HepG2 (cell line): ENCODE data around the gene ATP5MG. TPM values are rescaled to one million over a fixed set of nuclear protein-coding genes. Genes with fewer than 3 reads are reported as not detected.

Source experiments
- ATAC-seq: fragments of 200-7000 bp; cut with Tn5 transposase; 3 replicates; pipeline ENCODE4 v1.9.1; 2020; ENCODE audit warnings: mild to moderate bottlenecking, moderate library complexity
- BruUV-seq: library from RNA; stranded (reverse); fragments of 400-500 nt; replicated peaks from 2 replicates; lab custom pipeline; 2021; lab: Mats Ljungman, UMichigan
- CTCF ChIA-PET: fragments of 300-600 bp; formaldehyde crosslinking; extraction: SDS; loops from one replicate; lab custom pipeline; 2021; ENCODE audit warnings: low total read pairs, inconsistent platforms, low intra/inter-chr PET ratio; lab: Yijun Ruan, JAX
- POLR2A ChIA-PET: fragments of 350-600 bp; sonication (Branson Sonifier 250); formaldehyde crosslinking; loops from one replicate; lab custom pipeline; 2020; ENCODE audit warnings: antibody characterized with exemption, inconsistent platforms; lab: Yijun Ruan, JAX
- DNase-seq: peaks from one replicate; pipeline ENCODE4 v3.0.0-alpha.2; 2015; ENCODE audit warnings: low spot score
- FAIRE-seq: peaks from 3 replicates; lab custom pipeline; 2011; peaks lifted over from hg19 to GRCh38; lab: Jason Lieb, UNC
- H2AFZ ChIP-seq: one replicate; pipeline ENCODE4 v1.6.1; 2011; ENCODE audit warnings: low read length, inconsistent platforms
- H3K27ac ChIP-seq: fragments of 300-600 bp; 3 replicates; pipeline ENCODE4 v1.8.0; 2011; ENCODE audit warnings: mixed run types, mild to moderate bottlenecking, mixed read lengths, low read length, inconsistent platforms; ENCODE audit not compliant: insufficient read depth; ENCODE audit errors: extremely low read length
- H3K27me3 ChIP-seq, 2 experiments: fragments of 200-600 bp in 1 of 2; 2 replicates in 1 of 2; 3 replicates in 1 of 2; pipeline versions ENCODE4 v1.6.0 to v1.8.0; 2011; ENCODE audit warnings: low read length in 2 of 2, mild to moderate bottlenecking in 2 of 2, moderate library complexity in 2 of 2, inconsistent platforms in 1 of 2; ENCODE audit not compliant: insufficient read depth in 2 of 2, control insufficient read depth in 1 of 2
- H3K36me3 ChIP-seq, 2 experiments: fragments of 200-600 bp in 1 of 2; replicated peaks in 1 of 2; 2 replicates in 1 of 2; 3 replicates in 1 of 2; pipeline versions ENCODE4 v1.5.1 to v1.8.0; 2011; ENCODE audit warnings: low read length in 2 of 2, inconsistent platforms in 1 of 2; ENCODE audit not compliant: insufficient read depth in 2 of 2, control insufficient read depth in 1 of 2
- H3K4me1 ChIP-seq: 2 replicates; pipeline ENCODE4 v1.5.1; 2012; ENCODE audit warnings: low read length, inconsistent platforms; ENCODE audit not compliant: insufficient read depth
- H3K4me2 ChIP-seq: 2 replicates; pipeline ENCODE4 v1.6.0; 2011; ENCODE audit warnings: low read depth, low read length, inconsistent platforms
- H3K4me3 ChIP-seq, 3 experiments: fragments of 200-600 bp in 1 of 3; sonication (generic), shearing (Covaris generic) in 1 of 3; replicated peaks in 1 of 3; 2 replicates each; pipeline ENCODE4 v1.5.1; 2011 to 2016; ENCODE audit warnings: low read length in 3 of 3, inconsistent platforms in 2 of 3, low read depth in 2 of 3, mild to moderate bottlenecking in 2 of 3, control low read depth in 1 of 3, mixed read lengths in 1 of 3; ENCODE audit not compliant: insufficient read depth in 1 of 3
- H3K79me2 ChIP-seq: one replicate; pipeline ENCODE4 v1.6.1; 2011; ENCODE audit warnings: low read length, inconsistent platforms; ENCODE audit not compliant: insufficient read depth
- H3K9ac ChIP-seq: 2 replicates; pipeline ENCODE4 v1.6.0; 2011; ENCODE audit warnings: mild to moderate bottlenecking, low read depth, low read length, inconsistent platforms; ENCODE audit not compliant: insufficient read depth
- H3K9me3 ChIP-seq: 2 replicates; pipeline ENCODE4 v1.5.1; 2012; ENCODE audit warnings: mild to moderate bottlenecking, low read length
- H4K20me1 ChIP-seq: 2 replicates; pipeline ENCODE4 v1.6.0; 2011; ENCODE audit warnings: inconsistent platforms, mild to moderate bottlenecking, low read length, moderate library complexity; ENCODE audit not compliant: insufficient read depth
- CBX5 ChIP-seq: sonication (generic); formaldehyde crosslinking; IDR thresholded peaks from 2 replicates; pipeline ENCODE4 v1.4.0; 2020; ENCODE audit warnings: missing genetic modification reagents, borderline replicate concordance
- RBM22 ChIP-seq: fragments of 200-400 bp; formaldehyde crosslinking; optimal IDR thresholded peaks from 2 replicates; pipeline ENCODE3; 2017; ENCODE audit warnings: mild to moderate bottlenecking, low read length, moderate library complexity
- RCOR2 ChIP-seq: IDR thresholded peaks from 2 replicates; pipeline ENCODE4 v1.6.1; 2016; ENCODE audit warnings: missing biosample characterization, missing genetic modification reagents
- ZNF12 ChIP-seq: sonication (generic); formaldehyde crosslinking; IDR thresholded peaks from 2 replicates; pipeline ENCODE4 v1.5.0; 2020; ENCODE audit warnings: missing genetic modification reagents
- ZNF207 ChIP-seq: fragments of 450-650 bp; IDR thresholded peaks from 2 replicates; pipeline ENCODE4 v1.6.1; 2016; ENCODE audit warnings: antibody characterized with exemption, borderline replicate concordance
- ZNF224 ChIP-seq: sonication (generic); formaldehyde crosslinking; IDR thresholded peaks from 2 replicates; pipeline ENCODE4 v1.5.0; 2020; ENCODE audit warnings: mild to moderate bottlenecking, missing genetic modification reagents
- WGBS: methylation state at CpG from one replicate; pipeline ENCODE4 v1.1.6; 2017; ENCODE audit warnings: low lambda C conversion rate; 5-methylcytosine and 5-hydroxymethylcytosine counted together
- in situ Hi-C: cut with HindIII; loops from 2 replicates; pipeline ENCODE4 v1.10.0; 2017; ENCODE audit warnings: low pct_unique_long_range_greater_than_20kb; ENCODE audit not compliant: extremely low pct_ligation_motif_present
- intact Hi-C: fragments of 100-400 bp; cut with micrococcal nuclease; formaldehyde crosslinking; loops from one replicate; pipeline ENCODE4 v1.10.0; 2022; ENCODE audit not compliant: unreplicated experiment
- polyA plus RNA-seq, 8 experiments: library from polyadenylated mRNA; depleted of rRNA in 3 of 8; stranded (reverse) in 7 of 8; unstranded in 1 of 8; fragments of >200 nt; fragmentation: Illumina TruSeq in 4 of 8; extraction: Trizol in 4 of 8; gene quantifications; 2 replicates each; pipeline versions ENCODE4 v1.2.1 to v1.2.3, GENCODE V29; 2011 to 2016; ENCODE audit warnings: low read depth in 4 of 8, missing spikeins in 1 of 8, mixed read lengths in 1 of 8; ENCODE audit not compliant: insufficient read depth in 1 of 8
- total RNA-seq, 5 experiments: library from RNA; depleted of rRNA; stranded (reverse); fragments of >200 nt; fragmentation: Illumina TruSeq; extraction: Trizol; gene quantifications; 2 replicates each; pipeline ENCODE4 v1.2.3, GENCODE V29; 2016; ENCODE audit warnings: low read depth in 1 of 5
- TF ChIP-seq, protein P1 (sequence below): IDR thresholded peaks from 2 replicates; pipeline ENCODE4 v1.6.1; 2016; ENCODE audit warnings: low read depth, missing genetic modification reagents, missing compliant biosample characterization
- TF ChIP-seq, protein P2 (sequence below): sonication (generic); formaldehyde crosslinking; IDR thresholded peaks from 2 replicates; pipeline ENCODE4 v1.9.0; 2021; ENCODE audit warnings: missing genetic modification reagents, borderline replicate concordance

Gene ATP5MG
- total and polyA plus RNA-seq, 2 of the 13 experiments (the other 11 are each of a cell fraction or from before 2014, with no cell fraction given): 260 to 320 TPM

DNA sequence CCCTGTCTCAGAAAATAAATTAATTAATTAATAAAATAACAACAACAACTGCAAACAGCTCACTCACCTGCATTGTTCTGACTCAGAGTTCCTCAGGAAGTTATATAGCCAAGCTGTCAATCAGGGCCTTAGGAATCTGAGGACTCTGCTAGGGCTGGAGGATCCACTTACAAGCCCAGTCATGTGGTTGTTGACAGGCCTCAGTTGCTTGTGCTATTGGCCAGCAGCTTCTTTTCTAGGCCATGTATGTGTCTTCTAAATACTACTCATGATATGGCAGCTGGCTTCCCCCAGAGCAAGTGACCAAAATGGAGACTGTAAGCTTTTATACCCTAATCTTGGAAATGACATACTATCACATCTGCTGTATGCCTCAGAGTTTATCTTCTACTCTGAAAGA is 20.8 kb upstream of the ATP5MG start:
- Histone ChIP-seq H3K9me3 (no peaks in the 10 kb centered on the region), H3K9ac (no peak overlapping the region), H3K27me3 (no peaks in the 10 kb centered on the region), H3K79me2 (no peaks in the 10 kb centered on the region), H4K20me1 (no peaks in the 10 kb centered on the region), H2AFZ (no peak overlapping the region), H3K4me3 (no peak overlapping the region), H3K36me3 (peaks cover 23 to 78% of the 10 kb centered on the region in 2 experiments), H3K27ac (no peak overlapping the region), H3K4me1 (no peaks in the 10 kb centered on the region), H3K4me2 (no peak overlapping the region)
- no peak for ATAC-seq
- BruUV-seq: no TSS peak
- DNase-seq: no peak
- intact Hi-C loops: no loop called here
- TF ChIP-seq ZNF207 (no peak), RBM22 (no peak), ZNF12 (CRISPR knock-in tag) (no peak)
- ChIA-PET POLR2A (no interaction called here), CTCF (no interaction called here)
- FAIRE-seq: no peak
- in situ Hi-C loops: loop anchor here (10.0 kb wide), 1 partner anchor 114 kb away; no protein-coding TSS in a partner anchor

DNA sequence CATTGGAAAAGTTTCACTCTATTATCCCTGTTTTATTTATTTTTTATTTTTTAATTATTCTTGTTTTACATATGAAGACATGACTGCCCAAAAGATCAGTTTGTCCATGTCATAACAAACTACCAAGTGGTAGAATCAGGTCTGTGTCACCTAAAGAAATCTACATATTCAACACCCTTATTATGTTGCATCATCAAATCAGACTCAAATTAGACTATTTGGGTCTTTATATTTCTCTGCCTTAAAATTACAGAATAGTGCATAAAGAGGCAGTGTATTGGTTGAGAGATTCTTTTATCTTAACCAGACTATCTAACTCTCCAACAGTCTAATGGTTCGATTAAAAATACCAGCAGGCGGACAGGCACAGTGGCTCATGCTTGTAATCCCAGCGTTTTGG is 18.5 kb upstream of the ATP5MG start:
- Histone ChIP-seq H3K4me1 (no peaks in the 10 kb centered on the region), H3K36me3 (peaks cover 27 to 83% of the 10 kb centered on the region in 2 experiments), H2AFZ (no peak overlapping the region), H4K20me1 (no peaks in the 10 kb centered on the region), H3K27ac (no peak overlapping the region), H3K4me2 (no peak overlapping the region), H3K79me2 (no peaks in the 10 kb centered on the region), H3K4me3 (no peak overlapping the region), H3K27me3 (no peaks in the 10 kb centered on the region), H3K9me3 (no peaks in the 10 kb centered on the region), H3K9ac (no peak overlapping the region)
- BruUV-seq: no TSS peak
- in situ Hi-C loops (loop anchor here (10.0 kb wide), 1 partner anchor 112 kb away; no protein-coding TSS in a partner anchor), intact Hi-C loops (no loop called here)
- POLR2A ChIA-PET: no interaction called here
- CTCF ChIA-PET: no interaction called here
- DNase-seq (no peak), FAIRE-seq (no peak), ATAC-seq (no peak)
- WGBS: 97% methylated on average over 3 of the region's 3 CpGs
- TF ChIP-seq CBX5 (CRISPR knock-in tag) (no peak), ZNF224 (CRISPR knock-in tag) (no peak), RCOR2 (CRISPR knock-in tag) (no peak)
- TF ChIP-seq, protein P1, sequence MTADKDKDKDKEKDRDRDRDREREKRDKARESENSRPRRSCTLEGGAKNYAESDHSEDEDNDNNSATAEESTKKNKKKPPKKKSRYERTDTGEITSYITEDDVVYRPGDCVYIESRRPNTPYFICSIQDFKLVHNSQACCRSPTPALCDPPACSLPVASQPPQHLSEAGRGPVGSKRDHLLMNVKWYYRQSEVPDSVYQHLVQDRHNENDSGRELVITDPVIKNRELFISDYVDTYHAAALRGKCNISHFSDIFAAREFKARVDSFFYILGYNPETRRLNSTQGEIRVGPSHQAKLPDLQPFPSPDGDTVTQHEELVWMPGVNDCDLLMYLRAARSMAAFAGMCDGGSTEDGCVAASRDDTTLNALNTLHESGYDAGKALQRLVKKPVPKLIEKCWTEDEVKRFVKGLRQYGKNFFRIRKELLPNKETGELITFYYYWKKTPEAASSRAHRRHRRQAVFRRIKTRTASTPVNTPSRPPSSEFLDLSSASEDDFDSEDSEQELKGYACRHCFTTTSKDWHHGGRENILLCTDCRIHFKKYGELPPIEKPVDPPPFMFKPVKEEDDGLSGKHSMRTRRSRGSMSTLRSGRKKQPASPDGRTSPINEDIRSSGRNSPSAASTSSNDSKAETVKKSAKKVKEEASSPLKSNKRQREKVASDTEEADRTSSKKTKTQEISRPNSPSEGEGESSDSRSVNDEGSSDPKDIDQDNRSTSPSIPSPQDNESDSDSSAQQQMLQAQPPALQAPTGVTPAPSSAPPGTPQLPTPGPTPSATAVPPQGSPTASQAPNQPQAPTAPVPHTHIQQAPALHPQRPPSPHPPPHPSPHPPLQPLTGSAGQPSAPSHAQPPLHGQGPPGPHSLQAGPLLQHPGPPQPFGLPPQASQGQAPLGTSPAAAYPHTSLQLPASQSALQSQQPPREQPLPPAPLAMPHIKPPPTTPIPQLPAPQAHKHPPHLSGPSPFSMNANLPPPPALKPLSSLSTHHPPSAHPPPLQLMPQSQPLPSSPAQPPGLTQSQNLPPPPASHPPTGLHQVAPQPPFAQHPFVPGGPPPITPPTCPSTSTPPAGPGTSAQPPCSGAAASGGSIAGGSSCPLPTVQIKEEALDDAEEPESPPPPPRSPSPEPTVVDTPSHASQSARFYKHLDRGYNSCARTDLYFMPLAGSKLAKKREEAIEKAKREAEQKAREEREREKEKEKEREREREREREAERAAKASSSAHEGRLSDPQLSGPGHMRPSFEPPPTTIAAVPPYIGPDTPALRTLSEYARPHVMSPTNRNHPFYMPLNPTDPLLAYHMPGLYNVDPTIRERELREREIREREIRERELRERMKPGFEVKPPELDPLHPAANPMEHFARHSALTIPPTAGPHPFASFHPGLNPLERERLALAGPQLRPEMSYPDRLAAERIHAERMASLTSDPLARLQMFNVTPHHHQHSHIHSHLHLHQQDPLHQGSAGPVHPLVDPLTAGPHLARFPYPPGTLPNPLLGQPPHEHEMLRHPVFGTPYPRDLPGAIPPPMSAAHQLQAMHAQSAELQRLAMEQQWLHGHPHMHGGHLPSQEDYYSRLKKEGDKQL (CRISPR knock-in tag): no peak
- TF ChIP-seq, protein P2, sequence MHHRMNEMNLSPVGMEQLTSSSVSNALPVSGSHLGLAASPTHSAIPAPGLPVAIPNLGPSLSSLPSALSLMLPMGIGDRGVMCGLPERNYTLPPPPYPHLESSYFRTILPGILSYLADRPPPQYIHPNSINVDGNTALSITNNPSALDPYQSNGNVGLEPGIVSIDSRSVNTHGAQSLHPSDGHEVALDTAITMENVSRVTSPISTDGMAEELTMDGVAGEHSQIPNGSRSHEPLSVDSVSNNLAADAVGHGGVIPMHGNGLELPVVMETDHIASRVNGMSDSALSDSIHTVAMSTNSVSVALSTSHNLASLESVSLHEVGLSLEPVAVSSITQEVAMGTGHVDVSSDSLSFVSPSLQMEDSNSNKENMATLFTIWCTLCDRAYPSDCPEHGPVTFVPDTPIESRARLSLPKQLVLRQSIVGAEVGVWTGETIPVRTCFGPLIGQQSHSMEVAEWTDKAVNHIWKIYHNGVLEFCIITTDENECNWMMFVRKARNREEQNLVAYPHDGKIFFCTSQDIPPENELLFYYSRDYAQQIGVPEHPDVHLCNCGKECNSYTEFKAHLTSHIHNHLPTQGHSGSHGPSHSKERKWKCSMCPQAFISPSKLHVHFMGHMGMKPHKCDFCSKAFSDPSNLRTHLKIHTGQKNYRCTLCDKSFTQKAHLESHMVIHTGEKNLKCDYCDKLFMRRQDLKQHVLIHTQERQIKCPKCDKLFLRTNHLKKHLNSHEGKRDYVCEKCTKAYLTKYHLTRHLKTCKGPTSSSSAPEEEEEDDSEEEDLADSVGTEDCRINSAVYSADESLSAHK (CRISPR knock-in tag): no peak
